ENCODE data around the gene ATG4B. TPM values are rescaled to one million over a fixed set of nuclear protein-coding genes. Genes with fewer than 3 reads are reported as not detected.
A peak's percentile ranks its signal among the peaks of the same experiment; 100 is the strongest.

The ATG4B gene
- total RNA-seq, 1 donor from 2014 or later, result 78.1 TPM

GRCh38 chr2:241680827-241681599 is 43.5 kb downstream of the ATG4B start:
- TF ChIP-seq CTCF (IDR thresholded peaks at IDR 0.05), result no peak
- Mint-ChIP-seq H3K27ac (ENCODE audit: unreplicated experiment) (peak overlapping the region; percentile 32), H3K27me3 (ENCODE audit: unreplicated experiment) (no peaks in the 10 kb centered on the region), H3K4me1 (ENCODE audit: unreplicated experiment) (peaks cover 21% of the 10 kb centered on the region), H3K4me3 (ENCODE audit: unreplicated experiment) (no peak overlapping the region), H3K9me3 (ENCODE audit: unreplicated experiment) (no peaks in the 10 kb centered on the region), H3K36me3 (ENCODE audit: unreplicated experiment) (peaks cover 23% of the 10 kb centered on the region)
- DNase-seq (ENCODE audit: extremely low spot score, unreplicated experiment), result no peak

DNA sequence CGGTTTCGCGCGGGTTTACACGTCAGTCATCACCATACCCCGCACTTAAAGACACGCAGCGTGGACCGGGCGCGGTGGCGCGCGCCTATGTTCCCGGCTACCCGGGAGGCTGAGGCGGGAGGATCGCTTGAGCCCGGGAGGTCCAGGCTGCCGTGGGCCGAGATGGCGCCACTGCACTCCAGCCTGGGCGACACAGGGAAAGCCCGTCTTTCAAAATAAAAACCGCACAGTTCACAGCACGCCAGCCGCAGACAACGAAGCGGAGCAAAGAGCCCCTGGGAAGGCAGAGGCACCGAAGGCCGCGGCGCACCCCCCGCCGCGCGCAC is 48.8 kb downstream of the ATG4B start:
- Mint-ChIP-seq H3K27me3 (ENCODE audit: unreplicated experiment) (no peaks in the 10 kb centered on the region), H3K9me3 (ENCODE audit: unreplicated experiment) (no peaks in the 10 kb centered on the region), H3K36me3 (ENCODE audit: unreplicated experiment) (peaks cover 6% of the 10 kb centered on the region), H3K4me3 (ENCODE audit: unreplicated experiment) (peak overlapping the region; percentile 82), H3K27ac (ENCODE audit: unreplicated experiment) (peak overlapping the region; percentile 73), H3K4me1 (ENCODE audit: unreplicated experiment) (peaks cover 25% of the 10 kb centered on the region)
- no peak for TF ChIP-seq CTCF (IDR thresholded peaks at IDR 0.05)
- no peak for DNase-seq (ENCODE audit: extremely low spot score, unreplicated experiment)

GRCh38 chr2:241686650-241687425 is 49.3 kb downstream of the ATG4B start, which contains the start of gene DTYMK:
Gene DTYMK, minus strand, starts transcription at chr2:241686815. Its CDS starts 32 bp downstream, at chr2:241686783.
- Mint-ChIP-seq H3K36me3 (ENCODE audit: unreplicated experiment) (peaks cover 3% of the 10 kb centered on the region), H3K9me3 (ENCODE audit: unreplicated experiment) (no peaks in the 10 kb centered on the region), H3K4me1 (ENCODE audit: unreplicated experiment) (peaks cover 20% of the 10 kb centered on the region), H3K27me3 (ENCODE audit: unreplicated experiment) (no peaks in the 10 kb centered on the region), H3K27ac (ENCODE audit: unreplicated experiment) (peak within 1 kb of the TSS; percentile 87), H3K4me3 (ENCODE audit: unreplicated experiment) (peak within 1 kb of the TSS; percentile 89)
- TF ChIP-seq CTCF (IDR thresholded peaks at IDR 0.05), result no peak
- DNase-seq (ENCODE audit: extremely low spot score, unreplicated experiment), result peak; percentile 99

DNA sequence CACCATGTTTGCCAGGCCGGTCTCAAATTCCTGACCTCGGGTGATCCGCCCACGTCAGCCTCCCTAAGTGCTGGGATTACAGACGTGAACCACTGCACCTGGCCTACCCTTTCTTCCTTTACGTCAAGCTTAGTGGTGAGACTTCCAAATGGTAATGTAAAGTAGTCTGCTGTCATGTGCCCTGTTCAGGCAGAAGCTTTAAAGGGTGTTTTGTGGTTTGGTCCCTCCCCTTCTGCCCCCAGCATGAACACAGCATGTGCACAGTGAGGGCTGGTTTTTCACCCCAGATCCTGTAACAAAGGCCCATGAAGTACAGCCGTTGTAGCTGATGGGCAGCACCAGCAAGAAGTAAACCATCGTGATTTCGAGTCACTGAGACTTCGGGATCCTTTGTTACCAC is 51.8 kb downstream of the ATG4B start:
- Mint-ChIP-seq H3K4me1 (ENCODE audit: unreplicated experiment) (peaks cover 20% of the 10 kb centered on the region), H3K27me3 (ENCODE audit: unreplicated experiment) (no peaks in the 10 kb centered on the region), H3K9me3 (ENCODE audit: unreplicated experiment) (no peaks in the 10 kb centered on the region), H3K4me3 (ENCODE audit: unreplicated experiment) (no peak overlapping the region), H3K36me3 (ENCODE audit: unreplicated experiment) (peaks cover 6% of the 10 kb centered on the region), H3K27ac (ENCODE audit: unreplicated experiment) (no peak overlapping the region)
- DNase-seq (ENCODE audit: extremely low spot score, unreplicated experiment), result no peak
- TF ChIP-seq CTCF (IDR thresholded peaks at IDR 0.05), result no peak

DNA sequence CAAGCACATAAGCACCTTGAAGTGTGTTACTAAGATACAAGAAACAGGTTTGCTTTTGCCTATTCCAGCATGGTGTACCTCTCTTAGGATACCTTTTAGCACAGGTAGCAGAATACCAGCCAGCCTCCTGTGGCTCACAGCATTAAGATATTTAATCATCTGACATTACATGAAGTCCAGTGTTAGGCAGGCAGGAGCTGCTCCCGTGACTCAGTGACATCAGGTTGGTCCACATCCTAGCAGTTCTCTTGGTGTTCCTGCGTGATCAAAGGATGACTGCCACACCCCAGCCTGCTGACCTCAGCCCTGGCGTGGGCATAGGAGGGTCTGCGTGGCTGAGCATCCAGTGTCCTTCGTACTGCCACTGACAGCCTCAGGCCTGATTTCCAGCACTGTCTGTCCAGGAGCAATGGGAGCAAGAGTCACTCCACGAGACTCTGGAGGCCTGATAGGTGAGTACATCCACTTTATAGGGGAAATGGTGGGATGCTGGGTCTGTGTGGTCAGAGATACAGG is 52.8 kb downstream of the ATG4B start:
- peaks cover 4% of the 10 kb centered on the region for H3K36me3 Mint-ChIP-seq (ENCODE audit: unreplicated experiment)
- DNase-seq (ENCODE audit: extremely low spot score, unreplicated experiment), result no peak
- no peak for TF ChIP-seq CTCF (IDR thresholded peaks at IDR 0.05)
- H3K27me3 Mint-ChIP-seq (ENCODE audit: unreplicated experiment), result no peaks in the 10 kb centered on the region
- H3K4me1 Mint-ChIP-seq (ENCODE audit: unreplicated experiment), result peaks cover 19% of the 10 kb centered on the region
- H3K27ac Mint-ChIP-seq (ENCODE audit: unreplicated experiment), result no peak overlapping the region
- no peaks in the 10 kb centered on the region for H3K9me3 Mint-ChIP-seq (ENCODE audit: unreplicated experiment)
- no peak overlapping the region for H3K4me3 Mint-ChIP-seq (ENCODE audit: unreplicated experiment)
